Mesothelial cell of epicardium (in vitro differentiated cells): Measurements from ENCODE around the gene GRIK1. TPM values are rescaled to one million over a fixed set of nuclear protein-coding genes. Genes with fewer than 3 reads are reported as not detected.

ENCODE experiments used
- DNase-seq, 2 experiments: peaks; one replicate each; pipeline ENCODE4 v3.0.0; 2021; ENCODE audit warnings: low spot score in 2 of 2; ENCODE audit not compliant: unreplicated experiment in 2 of 2
- H3K27ac Mint-ChIP-seq: 2 replicates; pipeline ENCODE4 v1.8.0; 2021; ENCODE audit warnings: mixed read lengths
- H3K27me3 Mint-ChIP-seq: 2 replicates; pipeline ENCODE4 v1.8.0; 2021; ENCODE audit warnings: low read depth, mixed read lengths
- H3K36me3 Mint-ChIP-seq: 2 replicates; pipeline ENCODE4 v1.8.0; 2021; ENCODE audit warnings: mixed read lengths
- H3K4me1 Mint-ChIP-seq: 2 replicates; pipeline ENCODE4 v1.8.0; 2021; ENCODE audit warnings: mixed read lengths
- H3K4me3 Mint-ChIP-seq: 2 replicates; pipeline ENCODE4 v1.8.0; 2021; ENCODE audit warnings: mild to moderate bottlenecking, moderate library complexity, mixed read lengths
- H3K9me3 Mint-ChIP-seq: 2 replicates; pipeline ENCODE4 v1.8.0; 2021; ENCODE audit warnings: mixed read lengths
- CTCF ChIP-seq: fragments of 200-600 bp; sonication (generic); IDR thresholded peaks from one replicate; pipeline ENCODE4 v1.5.0; 2021; ENCODE audit warnings: antibody characterized with exemption; ENCODE audit not compliant: unreplicated experiment
- total RNA-seq: library from RNA; stranded (reverse); gene quantifications from 3 replicates; pipeline ENCODE4 v1.2.1, GENCODE V29; 2021

GRIK1 gene
- total RNA-seq, 1 donor from 2014 or later: 5.9 TPM

GRCh38 chr21:29647353-29647781, 292.4 kb downstream of the GRIK1 start:
- DNase-seq: no peak
- TF ChIP-seq CTCF: no peak
- Mint-ChIP-seq H3K4me1 (peaks cover 24% of the 10 kb centered on the region), H3K4me3 (no peak overlapping the region), H3K36me3 (no peaks in the 10 kb centered on the region), H3K9me3 (no peaks in the 10 kb centered on the region), H3K27me3 (no peaks in the 10 kb centered on the region), H3K27ac (no peak overlapping the region)

GRCh38 chr21:29645666-29646553, 293.9 kb downstream of the GRIK1 start:
- Mint-ChIP-seq H3K27ac (no peak overlapping the region), H3K36me3 (no peaks in the 10 kb centered on the region), H3K27me3 (no peaks in the 10 kb centered on the region), H3K4me1 (peaks cover 23% of the 10 kb centered on the region), H3K9me3 (no peaks in the 10 kb centered on the region), H3K4me3 (no peak overlapping the region)
- no peak for DNase-seq
- no peak for TF ChIP-seq CTCF

- Mint-ChIP-seq H3K27me3 (no peaks in the 10 kb centered on the region), H3K9me3 (no peaks in the 10 kb centered on the region), H3K4me3 (no peak overlapping the region), H3K36me3 (no peaks in the 10 kb centered on the region), H3K27ac (no peak overlapping the region), H3K4me1 (peaks cover 7% of the 10 kb centered on the region)
- DNase-seq: no peak
- TF ChIP-seq CTCF: no peak
These were observed 296.5 kb downstream of the GRIK1 start for GRCh38 chr21:29643289-29643688.

DNA sequence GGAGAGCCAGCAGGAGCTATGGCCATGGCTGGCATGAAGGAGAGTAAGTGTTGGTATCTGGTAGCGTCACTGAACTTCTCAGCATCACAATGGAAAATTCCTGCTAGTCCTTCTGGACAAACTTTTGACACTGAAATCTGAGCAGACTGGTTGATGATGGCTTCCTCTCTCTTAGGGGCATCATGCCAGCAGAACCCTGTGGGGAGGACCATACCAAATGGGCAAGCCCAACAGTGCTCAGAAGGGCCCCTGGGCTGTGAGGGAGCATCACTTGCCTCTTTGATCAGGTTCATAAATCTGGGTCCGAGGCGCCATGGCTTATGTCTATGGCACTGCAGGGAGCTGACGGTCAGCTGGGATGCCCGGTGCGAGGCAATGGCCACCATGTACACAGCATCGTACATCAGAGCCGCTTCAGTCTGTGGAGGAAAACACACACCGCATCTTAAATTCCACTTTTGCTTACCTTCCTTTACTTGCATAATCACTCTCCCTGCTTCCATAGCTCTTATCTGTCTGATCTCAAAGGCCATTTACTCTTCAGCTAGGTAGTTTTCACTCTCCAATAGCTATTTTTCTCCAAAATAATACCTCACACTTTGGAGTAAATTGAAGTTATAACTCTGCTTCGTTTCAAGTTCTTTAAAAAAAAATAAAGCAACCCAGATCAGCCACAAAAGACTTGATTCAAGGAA, 297.1 kb downstream of the GRIK1 start:
- H3K4me3 Mint-ChIP-seq: no peak overlapping the region
- no peaks in the 10 kb centered on the region for H3K36me3 Mint-ChIP-seq
- H3K27me3 Mint-ChIP-seq: no peaks in the 10 kb centered on the region
- no peak for TF ChIP-seq CTCF
- no peaks in the 10 kb centered on the region for H3K9me3 Mint-ChIP-seq
- peaks cover 7% of the 10 kb centered on the region for H3K4me1 Mint-ChIP-seq
- H3K27ac Mint-ChIP-seq: no peak overlapping the region
- no peak for DNase-seq

- H3K27ac Mint-ChIP-seq: no peak overlapping the region
- TF ChIP-seq CTCF: no peak
- no peak for DNase-seq
- H3K36me3 Mint-ChIP-seq: no peaks in the 10 kb centered on the region
- no peak overlapping the region for H3K4me3 Mint-ChIP-seq
- H3K9me3 Mint-ChIP-seq: no peaks in the 10 kb centered on the region
- H3K4me1 Mint-ChIP-seq: peaks cover 5% of the 10 kb centered on the region
- no peaks in the 10 kb centered on the region for H3K27me3 Mint-ChIP-seq
These were observed 297.9 kb downstream of the GRIK1 start for GRCh38 chr21:29641635-29642550.
